ENCODE results near the gene ZBTB21. TPM values are rescaled to one million over a fixed set of nuclear protein-coding genes. Genes with fewer than 3 reads are reported as not detected.

ZBTB21 gene
- total and polyA plus RNA-seq, 9 of the 15 experiments (the other 6 are each of a cell fraction or from before 2014, with no cell fraction given): 2.2 to 15.2 (median 8.7) TPM

DNA sequence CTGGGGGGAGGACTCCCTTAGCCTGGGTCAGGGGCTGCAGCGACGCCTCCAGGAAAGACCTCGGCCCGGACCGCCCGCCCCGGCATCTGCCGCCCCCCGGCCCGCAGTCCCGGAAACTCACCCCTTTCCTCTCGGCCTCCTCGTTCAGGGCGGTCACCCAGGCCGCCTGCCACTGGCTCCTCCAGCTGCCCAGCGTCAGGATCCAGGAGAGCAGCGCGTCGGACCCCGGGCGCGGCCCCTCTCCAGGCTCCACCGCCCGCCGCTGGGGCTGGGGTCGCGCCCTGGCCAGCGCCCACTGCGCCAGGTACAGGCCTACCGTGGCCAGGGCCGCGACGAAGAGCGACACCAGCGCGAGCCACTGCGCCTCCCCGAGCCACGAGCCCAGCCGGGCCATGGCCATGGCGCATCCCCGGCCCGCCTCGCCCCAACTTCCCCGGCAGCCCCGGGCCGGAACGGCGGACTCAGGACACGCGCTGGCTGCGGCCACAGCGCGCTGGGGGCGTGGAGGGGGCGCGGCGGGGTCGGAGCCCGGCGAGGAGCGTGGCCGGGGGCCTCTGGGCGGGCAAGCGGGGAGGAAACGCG is 56.8 kb downstream of the ZBTB21 start:
- H3K27ac ChIP-seq (ENCODE audit: extremely low read depth, low read depth, low read length): peak overlapping the region; percentile 72
- no TSS peak for BruUV-seq (replicated peaks)
- H3K9ac ChIP-seq (ENCODE audit: insufficient read depth in 1 of 2, low read depth in 2 of 2, low read length in 2 of 2): peak overlapping the region; percentile 68 to 90
- in situ Hi-C loops (cut with MboI): no loop called here
- no peaks in the 10 kb centered on the region for H3K9me1 ChIP-seq (ENCODE audit: control insufficient read depth, insufficient read depth, low read length)
- peaks cover 41 to 70% of the 10 kb centered on the region in 2 experiments for H3K4me1 ChIP-seq (replicated peaks in 1 of 2; ENCODE audit: control insufficient read depth in 2 of 2, insufficient read depth in 2 of 2, low read length in 2 of 2)
- ChIA-PET CTCF (ENCODE audit: low intra/inter-chr PET ratio) (no interaction called here), POLR2A (interaction anchor here (1.1 to 1.4 kb wide), 3 partner anchors 11 to 52 kb away, joined by 3 to 5 read pairs (median 3); no protein-coding TSS in a partner anchor)
- H3K36me3 ChIP-seq (ENCODE audit: control insufficient read depth, insufficient read depth, low read length): peaks cover 7% of the 10 kb centered on the region; the same call in 2 of the 3 replicates
- H2AFZ ChIP-seq (ENCODE audit: low read depth, low read length): peak overlapping the region; percentile 71
- ATAC-seq (peak; percentile 28), DNase-seq (ENCODE audit: extremely low read depth in 1 of 4, low spot score in 3 of 4) (peak in 2 of 4 experiments; percentile 47 to 59), FAIRE-seq (no peak)
- H3K4me3 ChIP-seq: peak overlapping the region; percentile 59
- 0 out of 5 replicates have a peak, but pooled peaks cover 0 to 4% of the 10 kb centered on the region in 2 experiments for H3K27me3 ChIP-seq (ENCODE audit: control insufficient read depth in 2 of 2, insufficient read depth in 2 of 2, low read length in 2 of 2)
- peaks cover 12% of the 10 kb centered on the region; the same call in 1 of the 2 replicates for H4K20me1 ChIP-seq (replicated peaks; ENCODE audit: control insufficient read depth, insufficient read depth, low read length)
- intact Hi-C loops (cut with micrococcal nuclease): no loop called here
- no peaks in the 10 kb centered on the region for H3K9me3 ChIP-seq (replicated peaks; ENCODE audit: control insufficient read depth, insufficient read depth, low read depth, low read length)
- WGBS (ENCODE audit: insufficient coverage, low coverage, missing lambda C conversion rate): 1% methylated on average over 50 of the region's 67 CpGs
- H3K79me2 ChIP-seq (ENCODE audit: control insufficient read depth, insufficient read depth, low read length): peaks cover 34% of the 10 kb centered on the region
- peak overlapping the region; percentile 70 for H3K4me2 ChIP-seq (ENCODE audit: insufficient read depth, low read length)
- no peak for TF ChIP-seq MED1 (CRISPR knock-in tag; IDR thresholded peaks at IDR 0.05; ENCODE audit: borderline replicate concordance)
- TF ChIP-seq KAT8 (IDR thresholded peaks at IDR 0.05; ENCODE audit: low read depth): no peak
- no peak for TF ChIP-seq ARID2 (IDR thresholded peaks at IDR 0.05)
- no peak for TF ChIP-seq ZNF717 (CRISPR knock-in tag; IDR thresholded peaks at IDR 0.05)
- TF ChIP-seq, protein P1, sequence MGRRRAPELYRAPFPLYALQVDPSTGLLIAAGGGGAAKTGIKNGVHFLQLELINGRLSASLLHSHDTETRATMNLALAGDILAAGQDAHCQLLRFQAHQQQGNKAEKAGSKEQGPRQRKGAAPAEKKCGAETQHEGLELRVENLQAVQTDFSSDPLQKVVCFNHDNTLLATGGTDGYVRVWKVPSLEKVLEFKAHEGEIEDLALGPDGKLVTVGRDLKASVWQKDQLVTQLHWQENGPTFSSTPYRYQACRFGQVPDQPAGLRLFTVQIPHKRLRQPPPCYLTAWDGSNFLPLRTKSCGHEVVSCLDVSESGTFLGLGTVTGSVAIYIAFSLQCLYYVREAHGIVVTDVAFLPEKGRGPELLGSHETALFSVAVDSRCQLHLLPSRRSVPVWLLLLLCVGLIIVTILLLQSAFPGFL (CRISPR knock-in tag; IDR thresholded peaks at IDR 0.05): no peak
- TF ChIP-seq FOXJ3 (CRISPR knock-in tag; IDR thresholded peaks at IDR 0.05): no peak
- TF ChIP-seq, protein P2, sequence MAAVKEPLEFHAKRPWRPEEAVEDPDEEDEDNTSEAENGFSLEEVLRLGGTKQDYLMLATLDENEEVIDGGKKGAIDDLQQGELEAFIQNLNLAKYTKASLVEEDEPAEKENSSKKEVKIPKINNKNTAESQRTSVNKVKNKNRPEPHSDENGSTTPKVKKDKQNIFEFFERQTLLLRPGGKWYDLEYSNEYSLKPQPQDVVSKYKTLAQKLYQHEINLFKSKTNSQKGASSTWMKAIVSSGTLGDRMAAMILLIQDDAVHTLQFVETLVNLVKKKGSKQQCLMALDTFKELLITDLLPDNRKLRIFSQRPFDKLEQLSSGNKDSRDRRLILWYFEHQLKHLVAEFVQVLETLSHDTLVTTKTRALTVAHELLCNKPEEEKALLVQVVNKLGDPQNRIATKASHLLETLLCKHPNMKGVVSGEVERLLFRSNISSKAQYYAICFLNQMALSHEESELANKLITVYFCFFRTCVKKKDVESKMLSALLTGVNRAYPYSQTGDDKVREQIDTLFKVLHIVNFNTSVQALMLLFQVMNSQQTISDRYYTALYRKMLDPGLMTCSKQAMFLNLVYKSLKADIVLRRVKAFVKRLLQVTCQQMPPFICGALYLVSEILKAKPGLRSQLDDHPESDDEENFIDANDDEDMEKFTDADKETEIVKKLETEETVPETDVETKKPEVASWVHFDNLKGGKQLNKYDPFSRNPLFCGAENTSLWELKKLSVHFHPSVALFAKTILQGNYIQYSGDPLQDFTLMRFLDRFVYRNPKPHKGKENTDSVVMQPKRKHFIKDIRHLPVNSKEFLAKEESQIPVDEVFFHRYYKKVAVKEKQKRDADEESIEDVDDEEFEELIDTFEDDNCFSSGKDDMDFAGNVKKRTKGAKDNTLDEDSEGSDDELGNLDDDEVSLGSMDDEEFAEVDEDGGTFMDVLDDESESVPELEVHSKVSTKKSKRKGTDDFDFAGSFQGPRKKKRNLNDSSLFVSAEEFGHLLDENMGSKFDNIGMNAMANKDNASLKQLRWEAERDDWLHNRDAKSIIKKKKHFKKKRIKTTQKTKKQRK (IDR thresholded peaks at IDR 0.05; ENCODE audit: borderline replicate concordance, low read depth, low read length): no peak
- TF ChIP-seq ZFX (CRISPR knock-in tag; IDR thresholded peaks at IDR 0.05): peak; percentile 55
- no peak for TF ChIP-seq RUNX1 (IDR thresholded peaks at IDR 0.05; ENCODE audit: low read depth)
- peak; percentile 58; the same call in 1 of the 2 replicates for TF ChIP-seq HNRNPL (IDR thresholded peaks at IDR 0.05; ENCODE audit: low read depth, low read length)
- peak; percentile 33 for TF ChIP-seq GABPA (tag; conservative IDR thresholded peaks at IDR 0.05; ENCODE audit: low read depth)
- no peak for TF ChIP-seq ZNF146 (CRISPR knock-in tag; IDR thresholded peaks at IDR 0.05; ENCODE audit: unreplicated experiment)
- no peak for TF ChIP-seq ZNF764 (CRISPR knock-in tag; IDR thresholded peaks at IDR 0.05; ENCODE audit: low read depth)
- no peak for TF ChIP-seq MAFF (IDR thresholded peaks at IDR 0.05; ENCODE audit: low read length)
- TF ChIP-seq TAF1 (IDR thresholded peaks at IDR 0.05; ENCODE audit: control insufficient read depth, extremely low read depth, insufficient read depth, low read length, severe bottlenecking): no peak
- TF ChIP-seq, protein P3, sequence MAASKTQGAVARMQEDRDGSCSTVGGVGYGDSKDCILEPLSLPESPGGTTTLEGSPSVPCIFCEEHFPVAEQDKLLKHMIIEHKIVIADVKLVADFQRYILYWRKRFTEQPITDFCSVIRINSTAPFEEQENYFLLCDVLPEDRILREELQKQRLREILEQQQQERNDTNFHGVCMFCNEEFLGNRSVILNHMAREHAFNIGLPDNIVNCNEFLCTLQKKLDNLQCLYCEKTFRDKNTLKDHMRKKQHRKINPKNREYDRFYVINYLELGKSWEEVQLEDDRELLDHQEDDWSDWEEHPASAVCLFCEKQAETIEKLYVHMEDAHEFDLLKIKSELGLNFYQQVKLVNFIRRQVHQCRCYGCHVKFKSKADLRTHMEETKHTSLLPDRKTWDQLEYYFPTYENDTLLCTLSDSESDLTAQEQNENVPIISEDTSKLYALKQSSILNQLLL (CRISPR knock-in tag; IDR thresholded peaks at IDR 0.05; ENCODE audit: borderline replicate concordance): no peak
- peak; percentile 66 for TF ChIP-seq RBBP5 (IDR thresholded peaks at IDR 0.05; ENCODE audit: borderline replicate concordance, insufficient read depth, low read length, poor library complexity, severe bottlenecking)

All from K562 (cell line).